ENCODE results near the gene MIPEP.

MIPEP gene

GRCh38 chr13:23788459-23788858 is 100.7 kb downstream of the MIPEP start:
- peaks cover 4 to 5% of the 10 kb centered on the region in 2 experiments for H3K4me1 ChIP-seq (ENCODE audit: control insufficient read depth in 1 of 2, insufficient read depth in 2 of 2, low read length in 2 of 2)
- H3K4me2 ChIP-seq (ENCODE audit: low read length): no peak overlapping the region
- H2BK12ac ChIP-seq (ENCODE audit: low read length): no peak overlapping the region
- no peak overlapping the region for H2BK120ac ChIP-seq (ENCODE audit: insufficient read depth, low read length, poor library complexity)
- H3K18ac ChIP-seq (ENCODE audit: low read length): no peak overlapping the region
- H3K14ac ChIP-seq (ENCODE audit: low read length): no peak overlapping the region
- H3K79me2 ChIP-seq (ENCODE audit: control insufficient read depth, insufficient read depth, low read length, poor library complexity): no peaks in the 10 kb centered on the region
- no peak overlapping the region for H3K9ac ChIP-seq (ENCODE audit: low read length)
- no peak overlapping the region for H4K91ac ChIP-seq (ENCODE audit: low read depth, low read length)
- H3K27me3 ChIP-seq (ENCODE audit: insufficient read depth, low read length): no peaks in the 10 kb centered on the region
- no peak overlapping the region for H3K27ac ChIP-seq (ENCODE audit: low read depth, low read length)
- no peak overlapping the region for H3K4ac ChIP-seq (ENCODE audit: low read depth, low read length)
- H4K12ac ChIP-seq (ENCODE audit: low read depth, low read length): no peak overlapping the region
- H2BK5ac ChIP-seq (ENCODE audit: low read depth, low read length, poor library complexity): no peak overlapping the region
- H3K36me3 ChIP-seq (ENCODE audit: control insufficient read depth in 1 of 2, insufficient read depth in 2 of 2, low read length in 2 of 2): no peaks in the 10 kb centered on the region
- no peak for DNase-seq
- no peaks in the 10 kb centered on the region for H3K9me3 ChIP-seq (ENCODE audit: insufficient read depth, low read depth, low read length)
- no peak overlapping the region for H2AK5ac ChIP-seq (ENCODE audit: low read length)
- no peak overlapping the region for H3K23ac ChIP-seq (ENCODE audit: low read length)
- H2AFZ ChIP-seq (ENCODE audit: insufficient read depth, low read length, poor library complexity): no peak overlapping the region
- no peak overlapping the region for H3K4me3 ChIP-seq (ENCODE audit: low read depth, low read length)
- WGBS (ENCODE audit: extremely low coverage, insufficient coverage, insufficient read length): no CpG with 5 or more reads among the region's 2 CpGs
- H4K8ac ChIP-seq (ENCODE audit: low read depth, low read length): no peak overlapping the region
- no peaks in the 10 kb centered on the region for H3K79me1 ChIP-seq (ENCODE audit: low read length)

- Histone ChIP-seq H3K79me1 (ENCODE audit: low read length) (no peaks in the 10 kb centered on the region), H2AK5ac (ENCODE audit: low read length) (no peak overlapping the region), H3K9me3 (ENCODE audit: insufficient read depth, low read depth, low read length) (no peaks in the 10 kb centered on the region), H3K18ac (ENCODE audit: low read length) (no peak overlapping the region), H2BK5ac (ENCODE audit: low read depth, low read length, poor library complexity) (no peak overlapping the region), H2BK12ac (ENCODE audit: low read length) (no peak overlapping the region), H3K79me2 (ENCODE audit: control insufficient read depth, insufficient read depth, low read length, poor library complexity) (no peaks in the 10 kb centered on the region), H3K4ac (ENCODE audit: low read depth, low read length) (no peak overlapping the region), H3K4me2 (ENCODE audit: low read length) (no peak overlapping the region), H3K27ac (ENCODE audit: low read depth, low read length) (no peak overlapping the region), H3K4me3 (ENCODE audit: low read depth, low read length) (no peak overlapping the region), H4K12ac (ENCODE audit: low read depth, low read length) (no peak overlapping the region), H4K91ac (ENCODE audit: low read depth, low read length) (no peak overlapping the region), H4K8ac (ENCODE audit: low read depth, low read length) (no peak overlapping the region), H3K23ac (ENCODE audit: low read length) (no peak overlapping the region), H3K27me3 (ENCODE audit: insufficient read depth, low read length) (no peaks in the 10 kb centered on the region), H2AFZ (ENCODE audit: insufficient read depth, low read length, poor library complexity) (no peak overlapping the region), H2BK120ac (ENCODE audit: insufficient read depth, low read length, poor library complexity) (no peak overlapping the region), H3K9ac (ENCODE audit: low read length) (no peak overlapping the region), H3K14ac (ENCODE audit: low read length) (no peak overlapping the region), H3K36me3 (ENCODE audit: control insufficient read depth in 1 of 2, insufficient read depth in 2 of 2, low read length in 2 of 2) (no peaks in the 10 kb centered on the region), H3K4me1 (ENCODE audit: control insufficient read depth in 1 of 2, insufficient read depth in 2 of 2, low read length in 2 of 2) (peaks cover 4 to 5% of the 10 kb centered on the region in 2 experiments)
- DNase-seq: peak in 1 of 2 donors; percentile 14
- WGBS (ENCODE audit: extremely low coverage, insufficient coverage, insufficient read length): no CpG with 5 or more reads among the region's 4 CpGs
These were observed 101.7 kb downstream of the MIPEP start for GRCh38 chr13:23787464-23787863.

- H3K9me3 ChIP-seq (ENCODE audit: insufficient read depth, low read depth, low read length): no peaks in the 10 kb centered on the region
- H3K27ac ChIP-seq (ENCODE audit: low read depth, low read length): no peak overlapping the region
- no peak overlapping the region for H3K4me2 ChIP-seq (ENCODE audit: low read length)
- H3K4me1 ChIP-seq (ENCODE audit: control insufficient read depth in 1 of 2, insufficient read depth in 2 of 2, low read length in 2 of 2): peaks cover 4 to 5% of the 10 kb centered on the region in 2 experiments
- H3K79me1 ChIP-seq (ENCODE audit: low read length): no peaks in the 10 kb centered on the region
- DNase-seq: no peak
- no peak overlapping the region for H4K12ac ChIP-seq (ENCODE audit: low read depth, low read length)
- WGBS (ENCODE audit: extremely low coverage, insufficient coverage, insufficient read length): no CpG with 5 or more reads among the region's 3 CpGs
- no peak overlapping the region for H3K4me3 ChIP-seq (ENCODE audit: low read depth, low read length)
- no peak overlapping the region for H2AFZ ChIP-seq (ENCODE audit: insufficient read depth, low read length, poor library complexity)
- H3K23ac ChIP-seq (ENCODE audit: low read length): no peak overlapping the region
- no peak overlapping the region for H2AK5ac ChIP-seq (ENCODE audit: low read length)
- H3K18ac ChIP-seq (ENCODE audit: low read length): no peak overlapping the region
- H2BK5ac ChIP-seq (ENCODE audit: low read depth, low read length, poor library complexity): no peak overlapping the region
- H4K8ac ChIP-seq (ENCODE audit: low read depth, low read length): no peak overlapping the region
- no peaks in the 10 kb centered on the region for H3K79me2 ChIP-seq (ENCODE audit: control insufficient read depth, insufficient read depth, low read length, poor library complexity)
- H3K9ac ChIP-seq (ENCODE audit: low read length): no peak overlapping the region
- H3K14ac ChIP-seq (ENCODE audit: low read length): no peak overlapping the region
- no peak overlapping the region for H2BK120ac ChIP-seq (ENCODE audit: insufficient read depth, low read length, poor library complexity)
- no peaks in the 10 kb centered on the region for H3K36me3 ChIP-seq (ENCODE audit: control insufficient read depth in 1 of 2, insufficient read depth in 2 of 2, low read length in 2 of 2)
- no peak overlapping the region for H2BK12ac ChIP-seq (ENCODE audit: low read length)
- H3K4ac ChIP-seq (ENCODE audit: low read depth, low read length): no peak overlapping the region
- no peaks in the 10 kb centered on the region for H3K27me3 ChIP-seq (ENCODE audit: insufficient read depth, low read length)
- no peak overlapping the region for H4K91ac ChIP-seq (ENCODE audit: low read depth, low read length)
These were observed 102.6 kb downstream of the MIPEP start for GRCh38 chr13:23786607-23787006.

- H3K9ac ChIP-seq (ENCODE audit: low read length): no peak overlapping the region
- peaks cover 0 to 6% of the 10 kb centered on the region in 2 experiments for H3K36me3 ChIP-seq (ENCODE audit: control insufficient read depth in 1 of 2, insufficient read depth in 2 of 2, low read length in 2 of 2)
- H4K91ac ChIP-seq (ENCODE audit: low read depth, low read length): no peak overlapping the region
- H3K27ac ChIP-seq (ENCODE audit: low read depth, low read length): no peak overlapping the region
- peaks cover 5% of the 10 kb centered on the region for H3K9me3 ChIP-seq (ENCODE audit: insufficient read depth, low read depth, low read length)
- no peak overlapping the region for H3K4ac ChIP-seq (ENCODE audit: low read depth, low read length)
- no peak overlapping the region for H4K8ac ChIP-seq (ENCODE audit: low read depth, low read length)
- no peak overlapping the region for H2BK5ac ChIP-seq (ENCODE audit: low read depth, low read length, poor library complexity)
- H3K23ac ChIP-seq (ENCODE audit: low read length): no peak overlapping the region
- no peak overlapping the region for H3K4me2 ChIP-seq (ENCODE audit: low read length)
- no peaks in the 10 kb centered on the region for H3K27me3 ChIP-seq (ENCODE audit: insufficient read depth, low read length)
- no peak for DNase-seq
- no peak overlapping the region for H3K14ac ChIP-seq (ENCODE audit: low read length)
- no peak overlapping the region for H4K12ac ChIP-seq (ENCODE audit: low read depth, low read length)
- no peaks in the 10 kb centered on the region for H3K79me1 ChIP-seq (ENCODE audit: low read length)
- H2BK120ac ChIP-seq (ENCODE audit: insufficient read depth, low read length, poor library complexity): no peak overlapping the region
- no peak overlapping the region for H2BK12ac ChIP-seq (ENCODE audit: low read length)
- H3K4me3 ChIP-seq (ENCODE audit: low read depth, low read length): no peak overlapping the region
- H3K4me1 ChIP-seq (ENCODE audit: control insufficient read depth in 1 of 2, insufficient read depth in 2 of 2, low read length in 2 of 2): no peaks in the 10 kb centered on the region
- no peak overlapping the region for H2AK5ac ChIP-seq (ENCODE audit: low read length)
- H2AFZ ChIP-seq (ENCODE audit: insufficient read depth, low read length, poor library complexity): no peak overlapping the region
- no peak overlapping the region for H3K18ac ChIP-seq (ENCODE audit: low read length)
- no CpG with 5 or more reads among the region's 1 CpG for WGBS (ENCODE audit: extremely low coverage, insufficient coverage, insufficient read length)
- H3K79me2 ChIP-seq (ENCODE audit: control insufficient read depth, insufficient read depth, low read length, poor library complexity): no peaks in the 10 kb centered on the region
These were observed 110.3 kb downstream of the MIPEP start for GRCh38 chr13:23778879-23779278.

Measured in trophoblast cell (in vitro differentiated cells and primary cell).